Activated gamma-delta T cell treated with Interleukin-2 at 50 U/mL for 16 hours (primary cell): Measurements from ENCODE around the gene ING5.
"Not testable (repeated sequence)": the region's sequence is repeated elsewhere in the genome, so short reads cannot be mapped to it uniquely, and the experiment has no call there.

Source experiments
- DNase-seq: peaks from one replicate; pipeline ENCODE4 v3.0.0-alpha.2; 2020

ING5 gene

DNA sequence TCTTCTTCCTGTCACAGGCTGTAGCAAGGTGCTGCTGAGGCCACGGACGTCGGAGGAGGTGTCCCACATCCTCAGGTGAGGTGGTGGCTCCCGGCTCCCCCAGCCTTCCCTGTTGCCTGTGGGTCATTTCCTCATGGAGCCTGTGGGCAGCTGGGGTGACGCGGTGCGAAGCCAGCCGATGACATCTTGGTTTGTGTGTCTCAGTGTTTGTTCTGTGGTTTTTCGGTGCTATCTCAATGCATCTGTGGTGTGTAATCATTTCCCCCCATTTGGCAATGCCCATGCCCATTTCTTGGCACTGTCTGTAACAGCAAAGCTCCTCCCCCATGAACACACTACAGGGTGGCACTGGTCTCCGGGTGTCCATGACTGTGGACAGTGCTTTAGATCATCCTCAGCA, 39.2 kb downstream of the ING5 start:
- DNase-seq: peak; percentile 31

DNA sequence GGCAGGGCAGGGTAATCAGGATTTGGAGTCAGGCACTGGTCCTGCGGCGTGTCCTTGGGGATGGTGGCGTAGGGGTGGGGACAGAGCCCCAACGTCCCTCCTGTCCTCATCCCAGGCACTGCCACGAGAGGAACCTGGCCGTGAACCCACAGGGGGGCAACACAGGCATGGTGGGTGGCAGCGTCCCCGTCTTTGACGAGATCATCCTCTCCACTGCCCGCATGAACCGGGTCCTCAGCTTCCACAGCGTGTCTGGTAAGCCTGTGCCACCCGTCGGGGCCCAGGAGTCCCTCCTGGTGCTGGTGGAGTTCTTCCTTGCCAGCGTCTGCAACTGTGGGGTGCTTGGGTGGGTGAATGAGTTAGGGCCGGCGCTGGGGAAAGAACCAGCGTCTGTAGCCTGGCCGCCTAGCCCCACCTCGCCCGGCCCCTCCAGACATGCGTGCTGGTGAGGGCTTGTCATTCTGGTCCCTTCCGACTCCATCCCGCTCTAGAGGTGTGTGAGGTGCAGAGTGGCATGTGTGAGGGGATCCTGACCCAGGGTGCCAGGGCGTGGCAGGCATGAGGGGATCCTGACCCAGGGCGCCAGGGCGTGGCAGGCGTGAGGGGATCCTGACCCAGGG, 40.6 kb downstream of the ING5 start:
- DNase-seq: no peak

DNA sequence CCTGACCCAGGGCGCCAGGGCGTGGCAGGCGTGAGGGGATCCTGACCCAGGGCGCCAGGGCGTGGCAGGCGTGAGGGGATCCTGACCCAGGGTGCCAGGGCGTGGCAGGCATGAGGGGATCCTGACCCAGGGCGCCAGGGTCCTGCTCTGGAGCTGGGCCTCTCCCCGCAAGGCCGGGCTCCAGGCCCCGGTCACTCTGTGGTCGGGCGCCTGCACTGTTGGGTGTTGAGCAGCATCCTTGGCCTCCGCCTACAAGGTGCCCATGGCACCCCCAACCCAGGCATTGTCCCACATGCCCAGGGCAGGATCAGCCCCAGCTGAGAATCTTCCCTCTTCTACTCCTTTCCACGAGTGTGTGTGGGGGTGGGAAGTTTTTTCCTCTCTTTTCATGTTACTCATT, 41.2 kb downstream of the ING5 start:
- DNase-seq: not testable (repeated sequence)

DNA sequence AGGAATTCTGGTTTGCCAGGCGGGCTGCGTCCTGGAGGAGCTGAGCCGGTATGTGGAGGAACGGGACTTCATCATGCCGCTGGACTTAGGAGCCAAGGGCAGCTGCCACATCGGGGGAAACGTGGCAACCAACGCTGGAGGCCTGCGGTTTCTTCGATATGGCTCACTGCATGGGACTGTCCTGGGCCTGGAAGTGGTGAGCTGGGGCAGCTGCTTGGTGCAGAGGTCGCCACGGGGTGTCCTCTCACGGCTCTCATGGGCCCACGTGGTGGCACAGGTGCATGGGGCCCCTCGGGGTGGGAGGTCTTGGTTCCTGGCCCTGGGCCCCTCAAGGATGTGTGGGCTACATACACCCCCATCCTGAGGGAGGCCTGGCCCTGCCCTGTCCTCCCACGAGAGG, 41.8 kb downstream of the ING5 start:
- no peak for DNase-seq

DNA sequence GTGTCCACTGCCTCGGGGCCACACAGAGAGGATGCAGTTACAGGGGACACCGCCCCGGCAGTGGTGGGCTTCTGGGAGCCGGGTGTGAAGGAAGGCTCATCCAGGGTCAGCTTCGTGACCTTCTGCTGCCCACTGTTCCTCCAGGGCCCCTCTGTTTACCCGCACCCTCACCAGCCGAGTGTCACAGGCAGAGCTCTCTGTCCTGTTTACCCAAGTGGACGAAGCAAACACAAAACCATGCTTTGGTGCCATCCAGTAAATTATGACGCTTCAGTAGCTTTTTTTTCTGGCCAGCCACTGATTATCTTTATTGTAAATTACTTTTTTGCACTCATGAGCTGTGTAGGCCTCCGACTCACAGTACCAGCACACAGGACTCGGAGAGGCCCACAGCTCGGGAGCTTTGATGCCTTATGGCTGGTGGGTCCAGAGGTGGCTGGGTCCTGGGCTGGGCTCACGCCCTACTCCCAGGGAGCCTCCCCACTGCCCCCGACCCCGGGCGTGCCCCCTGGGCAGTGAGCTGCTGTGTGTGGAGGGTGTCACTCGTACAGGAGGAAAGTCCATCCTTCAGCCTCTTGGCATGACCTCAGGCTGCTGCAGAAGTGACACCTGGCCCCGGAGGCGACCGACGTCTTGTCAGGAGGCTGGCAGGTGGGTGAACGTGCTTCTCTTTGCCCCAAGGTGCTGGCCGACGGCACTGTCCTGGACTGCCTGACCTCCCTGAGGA, 42.4 kb downstream of the ING5 start:
- no peak for DNase-seq

DNA sequence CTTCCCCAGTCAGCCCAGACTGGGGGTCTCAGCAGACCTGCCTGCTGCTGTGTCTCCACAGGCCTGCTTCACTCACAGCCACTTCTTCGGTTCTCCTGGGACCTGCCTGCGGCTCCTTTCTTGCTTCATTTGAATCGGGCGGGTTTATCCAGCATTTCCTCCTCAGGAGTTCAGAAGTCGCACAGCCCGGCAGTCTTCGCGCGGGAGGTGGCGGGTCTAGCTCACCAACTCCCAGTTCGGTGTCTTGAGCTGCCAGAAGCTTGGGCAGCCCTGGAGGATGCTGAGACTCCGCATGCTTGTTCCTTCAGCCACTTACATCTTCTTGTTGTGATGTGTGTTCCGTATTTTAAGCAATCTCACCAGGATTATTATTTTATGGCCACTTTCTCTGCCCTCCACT, 43.4 kb downstream of the ING5 start:
- DNase-seq: no peak

DNA sequence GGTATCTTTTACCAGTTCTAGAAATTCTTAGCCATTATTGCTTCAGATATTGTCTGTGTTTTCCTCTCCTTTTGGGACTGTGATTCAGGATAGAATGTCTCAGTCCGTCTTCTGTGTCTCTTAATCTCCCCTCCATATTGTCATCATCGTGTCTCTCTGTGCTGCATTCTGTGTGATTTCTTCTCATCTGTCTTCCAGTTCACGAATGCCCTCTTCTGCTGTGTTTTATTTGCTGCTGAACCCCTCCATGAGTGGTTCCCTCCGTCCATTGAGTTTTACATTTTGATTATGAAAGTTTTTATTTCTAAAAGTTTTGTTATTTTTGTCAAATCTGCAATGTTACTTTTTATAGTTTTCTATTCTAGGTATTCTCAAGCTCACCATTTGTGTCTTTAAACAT, 44.2 kb downstream of the ING5 start:
- DNase-seq: no peak

DNA sequence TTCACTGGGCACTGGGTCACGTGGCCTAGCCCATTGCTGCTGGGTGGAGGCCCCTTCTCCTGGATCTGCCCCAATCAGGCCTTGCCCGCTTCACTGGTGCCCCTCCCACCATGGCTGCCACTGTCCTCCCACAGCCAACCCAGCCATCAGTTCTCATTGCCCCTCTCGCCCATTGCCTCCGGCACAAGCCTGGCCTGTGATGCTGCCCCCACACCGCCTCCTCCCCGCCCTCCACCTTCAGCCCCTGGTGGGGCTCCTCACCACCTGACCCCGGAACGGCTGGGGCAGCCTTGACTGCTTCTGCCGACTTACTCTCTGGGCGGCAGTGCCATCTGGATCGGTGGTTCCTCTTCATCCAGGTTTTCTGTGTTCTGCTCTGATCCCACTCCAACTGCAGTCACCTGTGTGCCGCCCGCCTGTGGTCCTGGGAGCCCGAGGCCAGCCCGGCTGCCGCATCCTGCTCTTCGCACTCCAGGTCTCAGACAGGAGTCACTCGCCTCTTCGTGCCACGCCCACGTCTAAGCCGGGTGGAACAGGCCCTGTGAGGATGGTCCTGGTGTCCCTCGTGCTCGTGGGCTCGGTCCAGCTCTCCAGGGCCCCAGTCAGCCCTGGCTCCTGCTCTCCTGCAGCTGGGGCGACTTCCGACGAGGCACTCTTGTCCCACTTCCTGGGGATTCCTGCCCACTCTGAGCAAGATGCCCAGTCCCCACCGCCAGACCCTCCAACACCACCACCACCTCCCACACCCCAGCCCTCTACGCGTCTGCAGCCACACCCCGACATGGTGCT, 46.8 kb downstream of the ING5 start:
- DNase-seq: no peak

DNA sequence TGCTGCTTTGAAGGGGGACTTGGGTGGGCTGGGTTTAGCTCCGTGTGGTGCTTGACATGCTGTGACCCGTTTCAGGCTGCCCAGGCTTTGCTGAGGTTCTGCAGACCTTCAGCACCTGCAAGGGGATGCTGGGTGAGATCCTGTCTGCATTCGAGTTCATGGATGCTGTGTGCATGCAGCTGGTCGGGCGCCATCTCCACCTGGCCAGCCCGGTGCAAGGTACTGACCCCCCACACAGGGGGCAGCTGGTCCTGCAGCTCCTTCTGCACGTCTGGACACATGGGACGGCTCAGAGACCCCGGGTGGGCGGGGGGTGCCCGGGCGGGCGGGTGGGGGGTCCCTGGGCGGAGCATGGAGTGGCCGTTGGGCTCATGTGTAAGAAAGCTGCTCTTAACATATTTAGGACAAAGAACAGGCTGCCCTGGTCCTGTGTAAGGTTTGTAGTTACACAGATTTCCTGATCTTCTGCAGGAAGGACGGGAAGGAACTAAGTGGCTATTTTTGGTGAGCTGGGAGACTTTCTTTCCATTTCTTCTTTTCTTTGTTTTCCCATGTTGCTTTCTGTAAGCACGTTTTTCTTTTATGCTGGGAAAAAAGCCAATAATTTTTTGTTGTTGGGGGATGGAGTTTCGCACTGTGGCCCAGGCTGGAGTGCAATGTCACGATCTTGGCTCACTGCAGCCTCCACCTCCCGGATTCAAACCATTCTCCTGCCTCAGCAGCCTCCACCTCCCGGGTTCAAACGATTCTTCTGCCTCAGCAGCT, 48.4 kb downstream of the ING5 start:
- DNase-seq: no peak

DNA sequence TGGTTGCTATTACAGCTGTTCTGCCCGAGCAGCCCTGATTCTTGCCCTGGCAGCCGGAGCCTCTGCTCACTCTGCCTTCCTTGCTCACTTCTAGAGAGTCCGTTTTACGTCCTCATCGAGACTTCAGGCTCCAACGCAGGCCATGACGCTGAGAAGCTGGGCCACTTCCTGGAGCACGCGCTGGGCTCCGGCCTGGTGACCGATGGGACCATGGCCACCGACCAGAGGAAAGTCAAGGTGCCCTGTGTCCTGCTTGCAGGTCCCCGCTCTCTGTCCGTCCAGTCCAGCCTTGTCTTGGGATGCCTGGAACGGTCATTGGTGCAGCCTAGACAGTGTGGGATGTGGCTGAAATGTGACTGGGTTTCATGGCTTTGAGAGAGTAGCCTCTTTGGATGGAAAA, 49.3 kb downstream of the ING5 start:
- no peak for DNase-seq

DNA sequence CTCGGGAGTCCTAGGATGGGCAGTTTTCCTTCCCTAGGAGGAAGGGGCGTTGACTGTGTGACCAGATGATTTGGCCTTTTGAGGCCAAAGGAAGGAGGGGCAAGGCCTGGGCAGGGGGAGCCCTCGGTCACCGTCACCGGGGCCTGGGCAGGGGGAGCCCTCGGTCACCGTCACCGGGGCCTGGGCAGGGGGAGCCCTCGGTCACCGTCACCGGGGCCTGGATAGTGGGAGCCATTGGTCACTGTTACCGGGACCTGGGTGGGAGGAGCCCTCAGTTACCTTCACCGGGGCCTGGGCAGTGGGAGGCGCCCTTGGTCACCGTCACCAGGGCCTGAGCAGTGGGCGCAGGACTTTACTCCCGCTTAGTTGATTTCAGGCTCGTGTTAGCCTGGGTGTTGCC, 49.9 kb downstream of the ING5 start:
- no peak for DNase-seq

DNA sequence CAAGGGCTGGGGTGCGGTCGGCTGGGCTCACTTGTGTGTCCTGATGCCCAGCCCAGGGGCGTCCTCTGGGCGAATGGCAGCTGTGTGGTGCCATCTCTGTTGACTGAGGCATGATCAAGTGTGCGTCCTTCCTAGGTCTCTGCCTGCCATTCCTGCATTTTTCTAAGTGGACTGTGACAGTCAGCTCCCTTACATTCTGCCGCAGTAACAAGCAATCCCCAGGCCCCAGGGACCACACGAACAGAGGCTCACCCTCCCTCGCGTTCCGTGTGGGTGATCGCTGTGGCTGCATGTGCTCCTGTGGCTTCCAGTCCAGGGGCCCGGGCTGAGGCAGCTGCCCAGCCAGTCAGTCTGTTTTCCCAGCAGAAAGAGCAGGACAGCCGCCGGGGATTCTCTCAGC, 50.4 kb downstream of the ING5 start:
- no peak for DNase-seq

DNA sequence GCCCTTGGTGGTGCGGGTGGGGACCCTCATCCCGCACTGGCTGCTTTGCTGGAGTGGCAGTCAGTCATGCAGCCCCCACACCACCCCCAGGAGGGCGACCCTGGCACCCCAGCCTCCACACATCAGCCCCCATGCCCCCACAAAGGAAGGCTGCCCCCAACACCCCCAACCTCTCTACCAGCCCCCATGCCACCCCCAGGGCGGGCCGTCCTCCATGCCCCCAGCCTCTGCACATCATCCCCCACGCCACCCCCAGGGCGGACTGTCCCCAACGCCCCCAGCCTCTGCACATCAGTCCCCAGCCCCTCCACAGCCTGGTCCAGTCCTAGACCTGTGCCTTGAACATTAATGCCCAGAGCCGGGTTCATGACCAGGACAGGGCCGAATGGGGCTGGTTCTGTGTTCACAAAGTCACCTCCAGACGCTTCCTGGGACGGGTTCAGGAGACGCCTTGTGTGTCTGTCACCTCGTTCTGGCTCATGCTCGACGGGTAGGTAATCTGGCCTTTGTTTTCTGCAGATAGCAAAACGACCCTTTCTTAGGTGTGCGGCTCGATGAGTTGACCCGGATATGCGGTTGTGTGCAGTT, 50.9 kb downstream of the ING5 start:
- no peak for DNase-seq

DNA sequence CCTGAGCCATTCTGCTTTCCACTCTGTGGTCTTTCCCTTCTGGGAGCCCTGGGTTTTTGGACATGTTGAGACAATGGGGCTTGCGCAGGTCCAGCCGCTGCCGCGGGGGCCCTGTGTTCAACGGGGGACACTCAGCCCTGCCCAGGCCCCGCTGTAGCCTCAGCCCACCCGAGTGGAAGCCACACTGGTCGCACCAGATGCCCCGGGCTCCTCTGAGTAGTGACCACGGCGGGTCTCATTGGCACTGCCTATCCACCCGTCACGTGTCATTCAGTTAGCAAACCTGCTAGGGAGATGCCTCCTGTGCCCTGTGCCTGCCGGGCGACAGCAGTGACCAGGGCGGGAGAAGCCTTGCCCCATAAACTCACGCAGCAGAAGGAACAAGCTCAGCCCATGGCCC, 51.7 kb downstream of the ING5 start:
- DNase-seq: no peak

DNA sequence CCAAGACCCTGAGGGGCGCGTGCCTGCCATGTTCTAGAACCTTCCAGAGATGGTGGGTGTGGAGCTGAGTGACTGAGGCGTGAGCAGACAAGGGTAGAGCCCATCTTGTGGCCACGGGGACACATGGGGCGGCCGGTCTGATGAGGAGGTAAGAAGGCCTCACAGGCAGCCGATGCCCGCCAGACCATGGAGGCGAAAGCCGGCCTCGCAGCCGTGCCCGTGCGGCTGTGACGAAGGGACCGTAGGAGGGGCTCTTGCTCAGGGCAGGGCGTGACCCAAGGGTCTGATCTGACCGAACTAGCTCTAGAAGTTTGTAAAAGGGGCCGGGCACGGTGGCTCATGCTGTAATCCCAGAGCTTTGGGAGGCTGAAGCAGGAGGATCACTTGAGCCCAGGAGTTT, 52.2 kb downstream of the ING5 start:
- DNase-seq: no peak

DNA sequence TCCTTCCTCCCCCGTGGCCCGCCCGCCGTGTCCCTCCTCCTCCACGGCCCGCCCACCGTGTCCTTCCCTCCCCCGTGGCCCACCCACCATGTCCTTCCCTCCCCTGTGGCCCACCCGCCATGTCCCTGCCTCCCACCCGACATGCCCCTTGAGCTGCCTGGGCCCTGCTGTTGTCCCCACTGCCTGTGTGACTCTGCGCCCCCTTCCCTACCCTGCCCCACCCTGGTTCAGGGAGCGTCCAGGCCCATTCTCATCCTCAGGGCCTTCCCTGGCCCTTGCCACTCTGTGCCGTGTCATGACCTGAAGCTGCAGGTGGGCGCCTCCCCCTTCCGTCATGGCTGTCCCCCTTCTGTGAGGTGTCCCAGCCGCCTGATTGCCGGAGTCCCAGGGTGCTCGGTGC, 53.3 kb downstream of the ING5 start:
- DNase-seq: no peak

DNA sequence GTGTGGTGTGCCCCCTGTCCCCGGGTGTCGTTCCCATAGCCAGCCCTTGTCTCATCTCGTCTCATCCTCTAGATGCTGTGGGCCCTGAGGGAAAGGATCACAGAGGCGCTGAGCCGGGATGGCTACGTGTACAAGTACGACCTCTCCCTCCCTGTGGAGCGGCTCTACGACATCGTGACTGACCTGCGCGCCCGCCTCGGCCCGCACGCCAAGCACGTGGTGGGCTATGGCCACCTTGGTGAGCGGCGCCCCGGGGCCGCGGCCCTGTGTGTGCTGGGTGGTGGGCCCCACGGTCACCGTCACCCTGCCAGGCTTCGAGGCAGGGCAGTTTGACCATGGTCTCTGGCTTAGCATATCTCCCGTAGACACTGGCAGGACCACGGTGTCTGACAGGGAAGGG, 53.9 kb downstream of the ING5 start:
- no peak for DNase-seq

DNA sequence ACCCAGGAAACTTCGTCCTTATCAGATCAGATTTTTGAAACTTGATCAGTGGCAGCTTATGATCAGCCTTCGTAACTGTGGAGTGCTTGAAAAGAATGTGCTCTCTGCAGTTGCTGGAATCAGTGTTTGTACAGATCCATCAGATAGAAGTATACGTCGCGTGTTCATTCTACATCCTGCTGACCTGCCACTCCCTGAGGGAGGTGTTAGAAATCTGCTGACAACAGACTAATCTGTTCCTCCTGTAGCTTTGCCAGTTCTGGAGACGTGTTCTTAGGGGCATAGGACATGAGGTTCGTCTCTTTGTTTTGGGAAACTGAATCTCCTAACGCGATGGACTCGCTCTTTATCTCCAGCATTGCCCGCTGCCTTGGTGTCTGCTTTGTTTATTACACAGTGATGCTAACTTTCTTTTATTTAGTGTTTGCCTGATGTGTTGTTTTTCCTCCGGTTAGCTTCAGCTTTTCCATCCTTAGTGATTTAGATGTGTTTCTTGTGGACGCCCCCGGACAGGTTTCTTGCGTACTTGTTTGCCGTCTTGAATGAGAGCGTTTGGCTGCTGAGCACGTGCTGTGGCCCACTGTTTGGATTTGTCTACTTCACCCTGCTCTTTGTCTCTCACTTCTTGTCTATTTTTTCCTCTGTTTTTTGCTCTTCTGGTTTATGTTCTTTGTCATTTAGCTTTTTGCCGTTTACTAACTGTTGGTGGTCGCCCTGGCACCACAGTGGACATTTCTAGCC, 57.4 kb downstream of the ING5 start:
- DNase-seq: no peak

DNA sequence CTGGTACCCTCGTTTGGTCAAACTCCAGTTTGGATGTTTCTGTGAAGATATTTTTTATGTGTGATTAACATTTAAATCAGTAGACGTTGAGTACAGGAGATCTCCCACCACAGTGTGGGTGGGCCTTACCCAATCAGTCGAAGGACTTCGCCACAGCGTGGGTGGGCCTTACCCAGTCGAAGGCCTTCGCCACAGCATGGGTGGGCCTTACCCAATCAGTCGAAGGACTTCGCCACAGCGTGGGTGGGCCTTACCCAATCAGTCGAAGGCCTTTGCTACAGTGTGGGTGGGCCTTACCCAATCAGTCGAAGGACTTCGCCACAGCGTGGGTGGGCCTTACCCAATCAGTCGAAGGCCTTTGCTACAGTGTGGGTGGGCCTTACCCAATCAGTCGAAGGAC, 58.1 kb downstream of the ING5 start:
- not testable (repeated sequence) for DNase-seq

DNA sequence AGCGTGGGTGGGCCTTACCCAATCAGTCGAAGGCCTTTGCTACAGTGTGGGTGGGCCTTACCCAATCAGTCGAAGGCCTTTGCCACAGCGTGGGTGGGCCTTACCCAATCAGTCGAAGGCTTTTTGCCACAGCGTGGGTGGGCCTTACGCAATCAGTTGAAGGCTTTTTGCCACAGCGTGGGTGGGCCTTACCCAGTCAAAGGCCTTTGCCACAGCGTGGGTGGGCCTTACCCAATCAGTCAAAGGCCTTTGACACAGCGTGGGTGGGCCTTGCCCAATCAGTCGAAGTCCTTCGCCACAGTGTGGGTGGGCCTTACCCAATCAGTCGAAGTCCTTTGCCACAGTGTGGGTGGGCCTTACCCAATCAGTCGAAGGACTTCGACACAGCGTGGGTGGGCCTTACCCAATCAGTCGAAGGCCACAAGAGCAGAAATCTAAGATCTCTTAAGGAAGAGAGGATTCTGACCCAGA, 58.5 kb downstream of the ING5 start:
- no peak for DNase-seq

DNA sequence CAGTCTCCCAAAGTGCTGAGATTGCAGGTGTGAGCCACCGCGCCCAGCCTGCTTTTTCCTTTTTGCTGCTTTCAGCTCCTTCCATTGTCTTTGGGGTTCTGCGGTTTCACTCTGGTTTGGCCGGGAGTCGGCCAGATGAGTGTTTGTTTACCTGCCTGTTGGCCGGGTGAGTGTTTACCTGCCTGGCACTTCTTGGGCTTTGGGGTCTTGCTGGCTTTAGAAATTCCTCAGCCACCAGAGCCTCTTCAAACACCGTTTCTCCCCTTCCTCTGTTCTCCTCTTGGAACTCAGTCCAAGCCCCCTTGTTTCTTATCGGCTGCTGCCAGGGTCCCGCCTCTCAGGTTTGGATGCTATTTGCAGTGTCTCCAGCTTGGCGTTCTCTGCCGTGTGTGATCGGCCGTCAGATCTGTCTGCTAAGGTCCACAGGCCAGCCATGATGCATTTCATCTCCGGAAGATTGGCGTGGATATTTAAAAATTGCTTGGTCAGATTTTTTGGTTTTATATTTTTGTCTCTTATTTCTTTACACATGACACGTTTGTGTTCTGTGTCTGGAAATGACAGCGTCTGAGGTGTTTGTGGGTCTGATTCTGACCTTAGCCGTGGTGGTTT, 60.6 kb downstream of the ING5 start:
- no peak for DNase-seq

DNA sequence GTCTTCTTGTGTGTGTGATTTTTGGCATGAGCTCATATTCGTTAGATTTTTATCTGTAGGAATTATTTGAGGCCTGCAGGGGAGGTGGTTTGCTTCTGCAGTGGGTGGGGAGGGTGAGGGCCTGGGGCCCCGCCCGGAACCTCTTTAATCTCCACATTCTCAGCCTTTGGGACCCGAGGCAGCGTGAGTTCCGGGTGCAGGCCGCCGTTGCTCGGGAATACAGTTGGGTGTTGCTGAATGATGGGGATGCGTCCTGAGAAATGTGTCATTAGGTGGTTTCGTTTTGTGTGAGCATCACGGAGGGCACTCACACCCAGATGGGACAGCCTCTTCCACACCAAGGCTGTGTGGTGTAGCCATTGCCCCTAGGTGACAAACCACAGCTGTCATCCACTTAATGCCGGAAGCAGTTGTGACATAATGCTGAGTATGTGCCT, 61.1 kb downstream of the ING5 start:
- DNase-seq: peak; percentile 73
